SK-N-MC (cell line): ENCODE measurements around the gene CCDC71L.

Experiments
- EZH2 ChIP-seq: fragments of 200-600 bp; sonication (generic); IDR thresholded peaks from one replicate; pipeline ENCODE4 v1.6.1; 2017; ENCODE audit warnings: antibody characterized with exemption
- POLR2AphosphoS5 ChIP-seq: IDR thresholded peaks from 2 replicates; pipeline ENCODE4 v1.6.1; 2012; ENCODE audit warnings: mild to moderate bottlenecking, low read depth, low read length, borderline replicate concordance

- TF ChIP-seq EZH2 = no peak
- TF ChIP-seq POLR2AphosphoS5 = no peak
Observed at GRCh38 chr7:106618480-106618879, 42.5 kb downstream of the CCDC71L start.
